ENCODE results near the gene PDE4D.

Gene PDE4D

GRCh38 chr5:58983526-58984452, 909.7 kb downstream of the PDE4D start:
- Histone ChIP-seq H3K4me1 (ENCODE audit: low read length) (no peaks in the 10 kb centered on the region), H3K27ac (ENCODE audit: low read length) (no peak overlapping the region), H3K4me3 (ENCODE audit: low read length) (no peak overlapping the region), H2AFZ (ENCODE audit: low read length) (no peak overlapping the region), H4K20me1 (ENCODE audit: insufficient read depth, low read length) (no peaks in the 10 kb centered on the region), H3K36me3 (replicated peaks; ENCODE audit: insufficient read depth, low read length) (no peaks in the 10 kb centered on the region), H3K9me2 (replicated peaks; ENCODE audit: insufficient read depth, low read length) (no peaks in the 10 kb centered on the region), H3K9ac (ENCODE audit: low read length) (no peak overlapping the region), H3K4me2 (ENCODE audit: low read depth, low read length) (no peak overlapping the region), H3K27me3 (replicated peaks; ENCODE audit: insufficient read depth, low read length) (no peaks in the 10 kb centered on the region), H3F3A (ENCODE audit: insufficient read depth, low read length) (no peaks in the 10 kb centered on the region), H3K79me2 (ENCODE audit: low read length) (no peaks in the 10 kb centered on the region), H3K9me3 (replicated peaks; ENCODE audit: insufficient read depth, low read length) (no peaks in the 10 kb centered on the region)
- DNase-seq, result no peak
- TF ChIP-seq CTCF (IDR thresholded peaks at IDR 0.05; ENCODE audit: low read length), result no peak
- no peak for TF ChIP-seq EZH2 (optimal IDR thresholded peaks at IDR 0.05; ENCODE audit: low read depth, low read length)
- no peak for TF ChIP-seq EZH2phosphoT487 (IDR thresholded peaks at IDR 0.05; ENCODE audit: low read length)

- H3K4me1 ChIP-seq (ENCODE audit: low read length), result no peaks in the 10 kb centered on the region
- no peaks in the 10 kb centered on the region for H3K36me3 ChIP-seq (replicated peaks; ENCODE audit: insufficient read depth, low read length)
- no peaks in the 10 kb centered on the region for H3K27me3 ChIP-seq (replicated peaks; ENCODE audit: insufficient read depth, low read length)
- no peaks in the 10 kb centered on the region for H4K20me1 ChIP-seq (ENCODE audit: insufficient read depth, low read length)
- H3K4me3 ChIP-seq (ENCODE audit: low read length), result no peak overlapping the region
- H3K79me2 ChIP-seq (ENCODE audit: low read length), result no peaks in the 10 kb centered on the region
- no peaks in the 10 kb centered on the region for H3K9me3 ChIP-seq (replicated peaks; ENCODE audit: insufficient read depth, low read length)
- H3K4me2 ChIP-seq (ENCODE audit: low read depth, low read length), result no peak overlapping the region
- no peak overlapping the region for H3K9ac ChIP-seq (ENCODE audit: low read length)
- no peak overlapping the region for H3K27ac ChIP-seq (ENCODE audit: low read length)
- TF ChIP-seq EZH2 (optimal IDR thresholded peaks at IDR 0.05; ENCODE audit: low read depth, low read length) (no peak), CTCF (IDR thresholded peaks at IDR 0.05; ENCODE audit: low read length) (no peak), EZH2phosphoT487 (IDR thresholded peaks at IDR 0.05; ENCODE audit: low read length) (no peak)
- H3F3A ChIP-seq (ENCODE audit: insufficient read depth, low read length), result no peaks in the 10 kb centered on the region
- no peak overlapping the region for H2AFZ ChIP-seq (ENCODE audit: low read length)
- no peak for DNase-seq
- H3K9me2 ChIP-seq (replicated peaks; ENCODE audit: insufficient read depth, low read length), result no peaks in the 10 kb centered on the region
These were observed 912.6 kb downstream of the PDE4D start for GRCh38 chr5:58980890-58981289.

- H3K9ac ChIP-seq (ENCODE audit: low read length), result no peak overlapping the region
- H3K36me3 ChIP-seq (replicated peaks; ENCODE audit: insufficient read depth, low read length), result no peaks in the 10 kb centered on the region
- no peaks in the 10 kb centered on the region for H3K9me2 ChIP-seq (replicated peaks; ENCODE audit: insufficient read depth, low read length)
- H3K4me1 ChIP-seq (ENCODE audit: low read length), result no peaks in the 10 kb centered on the region
- DNase-seq, result no peak
- H3K27me3 ChIP-seq (replicated peaks; ENCODE audit: insufficient read depth, low read length), result no peaks in the 10 kb centered on the region
- H3K27ac ChIP-seq (ENCODE audit: low read length), result no peak overlapping the region
- H3K4me3 ChIP-seq (ENCODE audit: low read length), result no peak overlapping the region
- TF ChIP-seq EZH2phosphoT487 (IDR thresholded peaks at IDR 0.05; ENCODE audit: low read length), result no peak
- no peak for TF ChIP-seq EZH2 (optimal IDR thresholded peaks at IDR 0.05; ENCODE audit: low read depth, low read length)
- no peak for TF ChIP-seq CTCF (IDR thresholded peaks at IDR 0.05; ENCODE audit: low read length)
- H2AFZ ChIP-seq (ENCODE audit: low read length), result no peak overlapping the region
- H4K20me1 ChIP-seq (ENCODE audit: insufficient read depth, low read length), result no peaks in the 10 kb centered on the region
- H3K79me2 ChIP-seq (ENCODE audit: low read length), result no peaks in the 10 kb centered on the region
- H3K4me2 ChIP-seq (ENCODE audit: low read depth, low read length), result no peak overlapping the region
- H3F3A ChIP-seq (ENCODE audit: insufficient read depth, low read length), result no peaks in the 10 kb centered on the region
- no peaks in the 10 kb centered on the region for H3K9me3 ChIP-seq (replicated peaks; ENCODE audit: insufficient read depth, low read length)
These were observed 914.4 kb downstream of the PDE4D start for GRCh38 chr5:58979090-58979489.

Data from MM.1S (cell line).